Activated T-helper 2 cell treated with anti-CD3 and anti-CD28 coated beads, Interferon-gamma antibody, Interleukin-2, Interleukin-4, amounts not matched to agents 10 μg/mL and 5 μg/mL and 100 μg/mL, durations not matched to agents 14 hours and 24 hours and 36 hours (primary cell): Measurements from ENCODE around the gene FPR3. TPM values are rescaled to one million over a fixed set of nuclear protein-coding genes. Genes with fewer than 3 reads are reported as not detected.

ENCODE experiments used
- DNase-seq: peaks from one replicate; pipeline ENCODE4 v3.0.0; 2021; ENCODE audit warnings: low spot score
- H3K27ac Mint-ChIP-seq: one replicate; pipeline ENCODE4 v1.8.0; 2021; ENCODE audit warnings: mixed read lengths
- H3K27me3 Mint-ChIP-seq: one replicate; pipeline ENCODE4 v1.8.0; 2021; ENCODE audit warnings: low read depth, mixed read lengths
- H3K36me3 Mint-ChIP-seq: one replicate; pipeline ENCODE4 v1.8.0; 2021; ENCODE audit warnings: low read depth, mixed read lengths
- H3K4me1 Mint-ChIP-seq: one replicate; pipeline ENCODE4 v1.8.0; 2021; ENCODE audit warnings: low read depth, mixed read lengths
- H3K4me3 Mint-ChIP-seq: one replicate; pipeline ENCODE4 v1.8.0; 2021; ENCODE audit warnings: low read depth, mild to moderate bottlenecking, moderate library complexity, mixed read lengths
- H3K9me3 Mint-ChIP-seq: one replicate; pipeline ENCODE4 v1.8.0; 2021; ENCODE audit warnings: mixed read lengths
- intact Hi-C: fragments of 100-400 bp; cut with micrococcal nuclease; formaldehyde crosslinking; loops from one replicate; pipeline ENCODE4 v1.15.1; 2023
- total RNA-seq: library from RNA; stranded (reverse); gene quantifications from 2 replicates; pipeline ENCODE4 v1.2.3, GENCODE V29; 2022

The FPR3 gene
- total RNA-seq, 1 donor from 2014 or later, result not detected

DNA sequence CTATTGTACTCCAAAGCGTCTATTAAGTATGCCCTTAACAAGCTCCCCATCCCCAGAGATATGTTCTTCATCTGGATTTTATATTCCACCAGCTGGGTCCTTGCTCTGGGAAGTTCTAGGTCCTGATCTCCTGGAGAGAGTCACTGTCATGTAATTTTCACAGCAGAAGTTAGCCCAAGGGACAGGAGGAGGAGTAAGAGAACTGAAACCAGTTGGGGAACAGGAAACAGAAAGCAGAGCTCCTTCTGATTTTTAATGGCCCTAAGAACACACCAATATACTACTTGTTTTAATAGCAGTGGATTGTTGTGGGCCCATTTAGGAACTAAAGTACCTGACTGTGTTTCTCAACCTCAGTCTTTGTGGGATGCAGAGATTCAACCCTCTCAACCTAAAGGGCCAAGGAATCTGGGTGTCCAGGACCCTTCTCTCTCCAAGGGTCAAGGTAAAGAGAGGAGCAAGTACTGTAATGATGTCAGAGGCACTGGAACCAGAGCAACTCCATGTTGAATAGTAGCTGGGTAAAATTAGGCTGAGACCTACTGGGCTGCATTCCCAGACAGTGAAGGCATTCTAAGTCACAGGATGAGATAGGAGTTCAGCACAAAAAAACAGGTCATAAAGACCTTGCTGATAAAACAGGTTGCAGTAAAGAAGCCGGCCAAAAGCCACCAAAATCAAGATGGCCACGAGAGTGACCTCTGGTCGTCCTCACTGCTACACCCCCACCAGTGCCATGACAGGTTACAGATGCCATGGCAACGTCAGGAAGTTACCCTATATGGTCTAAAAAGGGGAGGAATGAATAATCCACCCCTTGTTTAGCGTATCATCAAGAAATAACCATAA lies 8.1 kb upstream of the FPR3 start:
- Mint-ChIP-seq H3K4me3 (no peak overlapping the region), H3K9me3 (peaks cover 24% of the 10 kb centered on the region), H3K27ac (no peak overlapping the region), H3K36me3 (peaks cover 3% of the 10 kb centered on the region), H3K4me1 (no peaks in the 10 kb centered on the region), H3K27me3 (no peaks in the 10 kb centered on the region)
- intact Hi-C loops, result no loop called here
- DNase-seq, result no peak

DNA sequence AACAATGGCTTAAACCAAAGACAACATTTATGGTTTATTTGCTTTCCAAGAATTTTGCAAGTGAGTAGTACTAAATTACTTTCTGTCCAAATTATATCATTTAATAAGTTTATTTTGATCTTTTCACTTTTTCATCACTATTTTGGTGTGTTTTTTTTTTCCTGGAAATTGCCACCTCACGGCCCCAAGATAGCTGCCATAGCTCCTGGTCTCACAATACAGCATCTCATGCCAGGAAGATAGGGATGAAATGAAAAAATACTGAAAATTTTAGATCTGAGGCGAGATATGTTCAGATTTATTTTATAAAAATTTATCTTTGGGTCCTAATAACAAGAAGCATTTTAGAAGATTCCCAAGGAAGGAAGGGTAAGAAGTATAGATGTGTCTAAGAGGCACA lies 6.9 kb upstream of the FPR3 start:
- Mint-ChIP-seq H3K27me3 (no peaks in the 10 kb centered on the region), H3K27ac (no peak overlapping the region), H3K36me3 (peaks cover 3% of the 10 kb centered on the region), H3K4me1 (no peaks in the 10 kb centered on the region), H3K4me3 (no peak overlapping the region), H3K9me3 (peaks cover 30% of the 10 kb centered on the region)
- no peak for DNase-seq
- intact Hi-C loops, result no loop called here

DNA sequence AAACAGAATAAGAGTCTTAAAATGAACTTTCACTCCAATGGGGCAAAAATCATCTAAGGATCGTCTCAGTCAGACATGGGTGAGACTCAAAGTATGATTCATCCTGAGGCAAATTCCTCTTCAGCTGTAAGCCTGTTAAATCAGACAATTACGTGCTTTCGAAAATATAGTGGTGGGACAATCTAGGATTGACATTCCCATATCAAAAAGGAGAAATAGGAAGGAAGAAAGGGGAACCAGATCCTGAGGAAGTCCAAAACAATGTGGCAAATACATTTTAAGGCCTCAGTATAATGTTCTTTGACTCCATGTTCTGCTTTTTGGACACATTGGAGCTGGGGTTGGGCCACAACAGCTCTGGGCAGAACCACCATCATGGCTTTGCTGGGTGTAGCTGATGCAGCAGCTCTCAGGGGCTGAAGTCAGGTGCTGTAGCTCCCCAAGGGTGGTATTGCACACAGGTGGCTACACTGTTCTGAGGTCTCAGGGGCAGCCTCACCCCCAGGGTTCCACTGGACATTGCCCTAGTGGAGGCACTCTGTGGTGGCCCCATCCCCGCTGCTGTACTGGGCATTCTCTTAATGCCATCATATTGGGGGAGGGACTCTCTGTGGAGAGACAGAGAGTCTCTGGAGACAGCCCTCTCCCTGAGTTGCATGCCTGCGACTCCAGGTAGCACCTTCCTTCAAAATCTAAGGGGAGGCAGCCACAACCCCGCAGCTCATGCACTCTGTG lies 5.7 kb upstream of the FPR3 start:
- Mint-ChIP-seq H3K4me3 (no peak overlapping the region), H3K27me3 (no peaks in the 10 kb centered on the region), H3K27ac (no peak overlapping the region), H3K4me1 (no peaks in the 10 kb centered on the region), H3K9me3 (peaks cover 37% of the 10 kb centered on the region), H3K36me3 (peaks cover 3% of the 10 kb centered on the region)
- intact Hi-C loops, result no loop called here
- no peak for DNase-seq

DNA sequence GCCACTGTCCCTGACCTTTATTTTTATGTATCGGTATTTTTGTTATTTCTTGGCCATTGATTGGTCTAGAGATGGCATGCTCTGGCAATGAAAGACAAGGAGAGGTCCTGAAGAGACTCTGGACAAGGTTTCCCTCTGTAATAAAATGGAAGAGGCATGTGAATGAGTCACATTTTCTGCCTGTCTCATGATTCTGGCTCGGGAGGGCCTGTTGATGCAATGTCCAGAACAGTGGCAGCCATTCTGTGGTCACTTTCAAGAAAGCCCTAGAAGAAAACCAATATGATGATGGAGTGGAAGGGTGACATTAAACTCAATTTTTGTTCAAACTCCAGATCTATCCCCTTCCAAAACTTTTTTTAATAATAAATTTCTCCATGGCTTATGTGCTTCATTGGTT lies 2.0 kb upstream of the FPR3 start:
- no peaks in the 10 kb centered on the region for H3K4me1 Mint-ChIP-seq
- intact Hi-C loops, result no loop called here
- H3K27me3 Mint-ChIP-seq, result no peaks in the 10 kb centered on the region
- peaks cover 53% of the 10 kb centered on the region for H3K9me3 Mint-ChIP-seq
- H3K36me3 Mint-ChIP-seq, result no peaks in the 10 kb centered on the region
- H3K27ac Mint-ChIP-seq, result no peak overlapping the region
- H3K4me3 Mint-ChIP-seq, result no peak overlapping the region
- no peak for DNase-seq

DNA sequence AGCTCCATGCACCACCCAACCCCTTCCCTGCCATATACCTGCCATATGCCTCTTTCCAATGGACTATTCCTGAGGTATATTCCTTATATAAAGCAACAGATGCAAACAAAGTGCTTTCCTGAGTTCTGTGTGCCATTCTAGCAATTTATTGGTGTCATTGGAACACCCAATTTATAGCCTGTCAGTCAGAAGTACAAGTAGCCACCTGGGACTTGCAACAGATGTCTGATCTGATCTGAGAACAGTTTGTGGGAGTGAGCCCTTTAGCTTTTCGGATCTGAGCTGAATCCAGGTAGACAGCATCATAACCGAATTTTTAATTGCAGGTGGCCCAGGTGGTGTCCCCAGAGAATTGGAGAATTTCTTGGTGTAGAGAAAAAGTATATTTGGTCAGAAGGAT lies 963 bp upstream of the FPR3 start:
- H3K4me3 Mint-ChIP-seq, result no peak overlapping the region
- intact Hi-C loops, result no loop called here

DNA sequence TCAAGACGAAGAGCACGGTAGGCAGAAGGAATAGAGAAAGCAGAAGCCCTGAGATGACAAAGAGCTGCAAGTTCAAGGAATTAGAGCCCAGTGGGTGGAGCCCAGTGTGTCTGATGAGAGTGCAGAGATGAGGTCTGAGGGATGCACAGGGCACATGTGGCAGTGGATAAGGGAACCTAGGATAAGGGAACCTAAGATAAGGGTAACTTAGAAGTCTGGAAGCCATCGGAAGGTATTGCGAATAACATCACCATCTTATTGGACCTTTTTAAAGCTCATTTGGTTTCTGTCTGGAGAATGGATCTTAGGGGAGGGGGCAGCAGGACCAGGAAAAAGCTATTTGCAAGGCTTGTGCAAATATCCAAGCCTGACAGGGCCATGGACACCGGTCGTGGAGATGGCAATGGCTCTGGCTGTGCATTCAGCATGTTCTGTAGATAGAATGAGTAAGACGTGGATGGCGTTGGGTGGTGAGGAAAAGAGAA lies 1.3 kb downstream of the FPR3 start:
- Mint-ChIP-seq H3K36me3 (no peaks in the 10 kb centered on the region), H3K9me3 (peaks cover 60% of the 10 kb centered on the region), H3K27me3 (no peaks in the 10 kb centered on the region), H3K4me1 (no peaks in the 10 kb centered on the region), H3K27ac (no peak overlapping the region), H3K4me3 (no peak overlapping the region)
- DNase-seq, result no peak
- intact Hi-C loops, result no loop called here

More for the DNA sequence above, 963 bp upstream of the FPR3 start:
- peaks cover 55% of the 10 kb centered on the region for H3K9me3 Mint-ChIP-seq
- H3K27ac Mint-ChIP-seq, result no peak overlapping the region
- H3K36me3 Mint-ChIP-seq, result no peaks in the 10 kb centered on the region
- H3K4me1 Mint-ChIP-seq, result no peaks in the 10 kb centered on the region
- no peaks in the 10 kb centered on the region for H3K27me3 Mint-ChIP-seq
- DNase-seq, result no peak

DNA sequence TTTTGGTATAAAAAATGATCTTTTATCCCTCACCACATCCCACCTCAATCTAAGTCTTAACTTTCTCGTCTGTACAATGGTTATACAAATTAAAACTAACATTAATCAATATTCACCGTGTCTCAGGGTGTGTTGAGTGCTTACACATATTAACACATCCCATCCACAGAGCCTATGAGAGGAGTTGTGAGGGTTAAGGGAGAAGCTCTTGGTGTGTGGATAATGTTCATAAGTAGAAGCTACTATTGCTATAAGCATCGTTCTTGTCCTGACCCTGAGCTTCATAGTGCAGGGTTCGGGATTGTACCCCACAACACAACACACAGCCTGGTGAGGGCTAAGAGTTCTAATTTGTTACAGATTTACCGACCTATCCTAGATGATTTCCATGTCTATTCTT lies 2.5 kb downstream of the FPR3 start:
- Mint-ChIP-seq H3K27ac (no peak overlapping the region), H3K4me1 (no peaks in the 10 kb centered on the region), H3K36me3 (no peaks in the 10 kb centered on the region), H3K27me3 (no peaks in the 10 kb centered on the region), H3K9me3 (peaks cover 59% of the 10 kb centered on the region), H3K4me3 (no peak overlapping the region)
- DNase-seq, result no peak
- intact Hi-C loops, result no loop called here

DNA sequence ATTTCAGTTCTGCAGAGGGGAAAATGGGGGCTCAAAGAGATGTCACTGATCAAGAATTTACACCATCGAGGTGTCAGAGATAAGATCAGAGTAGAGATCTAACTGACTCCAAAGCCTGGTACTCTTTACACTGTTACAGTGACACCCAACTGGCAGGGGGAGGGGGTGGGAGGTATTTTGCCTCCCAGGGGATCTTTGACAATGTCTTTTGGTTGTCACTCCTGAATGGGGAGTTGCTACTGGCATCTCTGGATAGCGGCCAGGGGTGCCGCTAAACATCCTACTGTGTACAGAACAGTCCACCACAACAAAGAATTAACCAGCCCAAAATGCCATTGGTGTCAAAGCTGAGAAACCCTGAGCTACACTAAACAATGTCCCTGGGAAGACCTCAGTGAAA lies 3.1 kb downstream of the FPR3 start:
- no peaks in the 10 kb centered on the region for H3K36me3 Mint-ChIP-seq
- no peaks in the 10 kb centered on the region for H3K27me3 Mint-ChIP-seq
- DNase-seq, result no peak
- peaks cover 57% of the 10 kb centered on the region for H3K9me3 Mint-ChIP-seq
- intact Hi-C loops, result no loop called here
- no peak overlapping the region for H3K4me3 Mint-ChIP-seq
- H3K27ac Mint-ChIP-seq, result no peak overlapping the region
- no peaks in the 10 kb centered on the region for H3K4me1 Mint-ChIP-seq

DNA sequence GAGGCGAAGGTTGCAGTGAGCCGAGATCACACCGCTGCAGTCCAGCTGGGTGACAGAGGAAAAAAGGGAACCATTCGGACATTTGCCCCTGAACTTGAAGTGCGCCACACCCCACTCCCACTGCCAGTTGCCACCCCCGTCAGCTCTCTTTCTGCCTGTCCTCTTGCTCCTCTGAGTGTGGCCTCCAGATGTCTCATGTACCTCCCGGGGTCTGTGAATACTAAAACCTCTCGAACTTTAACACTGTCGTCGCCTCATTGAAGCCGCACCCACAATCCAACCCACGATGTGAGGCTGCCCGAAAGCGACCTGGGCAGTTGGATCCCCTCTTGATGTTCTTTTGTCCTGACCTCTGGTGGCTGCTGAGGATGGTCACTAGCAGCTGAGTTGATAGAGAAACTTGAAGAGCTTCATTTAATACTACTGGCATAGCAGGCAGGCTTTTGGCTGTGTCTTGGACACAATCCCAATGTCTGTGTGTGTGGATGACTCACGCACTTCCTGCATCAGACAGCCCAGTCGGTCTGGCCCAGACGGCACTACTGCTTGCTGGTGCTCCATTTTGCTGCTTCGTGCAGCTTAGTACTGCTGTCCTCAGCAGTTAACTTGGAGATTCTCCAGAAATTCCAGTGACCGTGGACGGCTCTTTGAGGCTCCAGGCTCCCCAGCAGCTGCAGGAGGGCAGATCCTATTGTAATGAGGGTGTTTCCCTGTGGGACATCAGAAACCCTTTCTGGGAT lies 4.2 kb downstream of the FPR3 start:
- Mint-ChIP-seq H3K27ac (no peak overlapping the region), H3K27me3 (no peaks in the 10 kb centered on the region), H3K36me3 (no peaks in the 10 kb centered on the region), H3K4me1 (no peaks in the 10 kb centered on the region), H3K4me3 (no peak overlapping the region), H3K9me3 (peaks cover 55% of the 10 kb centered on the region)
- intact Hi-C loops, result no loop called here
- DNase-seq, result no peak

DNA sequence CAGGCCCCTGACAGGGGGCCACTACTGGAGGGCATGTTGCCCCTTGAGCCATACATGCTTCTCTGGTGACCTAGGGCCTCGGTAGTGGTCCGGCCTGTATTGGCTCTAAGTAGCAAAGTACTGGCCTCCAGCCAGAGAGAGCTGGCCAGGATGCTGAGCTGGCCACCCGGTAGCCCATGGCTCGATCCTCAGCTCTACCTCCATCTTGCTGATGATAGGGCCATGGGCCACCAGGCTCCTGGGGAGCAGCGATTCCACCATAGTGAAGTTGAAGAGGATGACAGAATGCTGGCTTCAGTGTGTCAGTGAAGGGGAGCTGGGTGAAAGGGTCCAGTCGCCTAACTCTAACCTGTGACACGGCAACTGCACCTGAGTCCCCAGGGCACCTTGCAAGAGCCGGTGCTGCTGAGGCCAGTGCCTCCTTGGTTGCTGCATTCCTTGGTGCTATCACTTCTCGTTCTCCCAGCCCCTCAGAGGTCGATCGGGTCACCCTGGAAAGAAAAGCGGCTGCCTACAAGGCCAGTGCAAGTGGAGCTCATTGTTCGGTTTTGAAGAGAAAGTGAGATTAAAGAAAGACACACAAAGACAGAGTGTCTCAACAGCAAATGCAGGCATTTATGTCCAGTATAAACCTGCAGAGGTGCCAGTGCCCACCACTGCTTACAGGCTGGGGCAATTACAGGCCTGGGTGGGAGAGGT lies 5.0 kb downstream of the FPR3 start:
- no peaks in the 10 kb centered on the region for H3K4me1 Mint-ChIP-seq
- no peak overlapping the region for H3K27ac Mint-ChIP-seq
- no peaks in the 10 kb centered on the region for H3K36me3 Mint-ChIP-seq
- DNase-seq, result no peak
- intact Hi-C loops, result no loop called here
- no peak overlapping the region for H3K4me3 Mint-ChIP-seq
- H3K27me3 Mint-ChIP-seq, result no peaks in the 10 kb centered on the region
- H3K9me3 Mint-ChIP-seq, result peaks cover 54% of the 10 kb centered on the region

DNA sequence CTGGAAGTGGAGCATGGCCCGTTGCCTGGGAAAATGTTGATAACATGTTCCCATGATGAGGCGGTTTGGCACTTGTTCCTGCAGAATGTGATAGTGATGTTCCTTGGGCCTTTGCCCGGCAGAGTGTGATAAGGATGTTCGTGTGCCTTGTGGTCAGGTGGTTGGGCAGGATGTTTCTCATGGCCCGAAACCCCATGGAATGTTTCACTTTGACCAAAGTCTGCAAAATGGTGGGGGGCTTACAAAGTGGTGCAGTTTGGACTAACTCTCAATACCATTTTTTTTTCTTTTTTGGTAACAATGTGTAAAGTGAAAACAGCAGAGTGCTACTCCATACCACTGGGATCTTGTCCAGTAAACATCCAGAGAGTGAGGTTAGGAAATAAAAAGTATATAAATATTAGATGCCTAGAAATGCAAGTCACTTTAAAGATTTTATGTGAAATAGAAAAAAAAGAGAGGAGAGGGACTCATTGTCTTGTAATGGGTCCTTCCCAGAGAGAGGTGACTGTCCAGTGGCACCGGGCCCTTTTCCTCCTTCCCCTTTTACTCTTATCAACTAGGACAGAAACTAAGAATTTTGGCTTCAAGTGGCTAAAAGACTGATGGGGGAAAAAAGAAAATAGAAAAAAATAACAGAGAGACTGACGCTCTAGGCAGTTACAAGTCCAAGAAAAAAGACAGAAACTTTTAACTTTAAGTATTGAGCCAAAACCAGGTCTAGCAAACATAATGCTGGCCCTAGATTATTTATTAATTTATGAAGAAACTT lies 5.7 kb downstream of the FPR3 start:
- intact Hi-C loops, result no loop called here
- no peak for DNase-seq
- Mint-ChIP-seq H3K4me1 (no peaks in the 10 kb centered on the region), H3K27me3 (no peaks in the 10 kb centered on the region), H3K4me3 (no peak overlapping the region), H3K36me3 (no peaks in the 10 kb centered on the region), H3K9me3 (peaks cover 51% of the 10 kb centered on the region), H3K27ac (no peak overlapping the region)

DNA sequence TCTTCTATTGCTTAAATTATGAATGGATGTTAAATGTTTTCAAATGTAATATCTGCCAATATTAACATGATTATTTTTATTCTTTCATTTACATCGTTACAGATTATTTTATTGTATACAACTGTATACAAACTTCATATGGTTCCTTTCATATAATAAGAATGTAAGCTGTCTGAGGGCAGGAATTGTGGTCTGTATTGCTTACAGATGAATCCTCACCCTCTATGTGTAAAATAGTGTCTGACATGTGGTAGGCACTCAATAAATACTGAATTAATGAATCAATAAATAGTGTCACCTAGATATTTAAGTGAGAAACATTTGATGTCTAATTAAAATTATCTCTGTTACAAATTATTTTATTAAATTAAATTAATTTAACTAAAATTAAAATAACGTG lies 7.8 kb downstream of the FPR3 start:
- H3K27ac Mint-ChIP-seq, result no peak overlapping the region
- peaks cover 53% of the 10 kb centered on the region for H3K9me3 Mint-ChIP-seq
- H3K27me3 Mint-ChIP-seq, result no peaks in the 10 kb centered on the region
- no peaks in the 10 kb centered on the region for H3K36me3 Mint-ChIP-seq
- no peak for DNase-seq
- no peak overlapping the region for H3K4me3 Mint-ChIP-seq
- intact Hi-C loops, result no loop called here
- H3K4me1 Mint-ChIP-seq, result no peaks in the 10 kb centered on the region
